Stimulated activated CD4-positive, alpha-beta T cell treated with anti-CD3 and anti-CD28 coated beads, TNF-alpha, amount 100 ng/mL, for 1 hour (primary cell): Measurements from ENCODE around the gene PACSIN2.

Experiments
- DNase-seq, 3 donors: peaks; one replicate each; pipeline ENCODE4 v3.0.0-alpha.2; 2020; ENCODE audit warnings: low read depth in 3 of 3, low spot score in 1 of 3

Gene PACSIN2

DNA sequence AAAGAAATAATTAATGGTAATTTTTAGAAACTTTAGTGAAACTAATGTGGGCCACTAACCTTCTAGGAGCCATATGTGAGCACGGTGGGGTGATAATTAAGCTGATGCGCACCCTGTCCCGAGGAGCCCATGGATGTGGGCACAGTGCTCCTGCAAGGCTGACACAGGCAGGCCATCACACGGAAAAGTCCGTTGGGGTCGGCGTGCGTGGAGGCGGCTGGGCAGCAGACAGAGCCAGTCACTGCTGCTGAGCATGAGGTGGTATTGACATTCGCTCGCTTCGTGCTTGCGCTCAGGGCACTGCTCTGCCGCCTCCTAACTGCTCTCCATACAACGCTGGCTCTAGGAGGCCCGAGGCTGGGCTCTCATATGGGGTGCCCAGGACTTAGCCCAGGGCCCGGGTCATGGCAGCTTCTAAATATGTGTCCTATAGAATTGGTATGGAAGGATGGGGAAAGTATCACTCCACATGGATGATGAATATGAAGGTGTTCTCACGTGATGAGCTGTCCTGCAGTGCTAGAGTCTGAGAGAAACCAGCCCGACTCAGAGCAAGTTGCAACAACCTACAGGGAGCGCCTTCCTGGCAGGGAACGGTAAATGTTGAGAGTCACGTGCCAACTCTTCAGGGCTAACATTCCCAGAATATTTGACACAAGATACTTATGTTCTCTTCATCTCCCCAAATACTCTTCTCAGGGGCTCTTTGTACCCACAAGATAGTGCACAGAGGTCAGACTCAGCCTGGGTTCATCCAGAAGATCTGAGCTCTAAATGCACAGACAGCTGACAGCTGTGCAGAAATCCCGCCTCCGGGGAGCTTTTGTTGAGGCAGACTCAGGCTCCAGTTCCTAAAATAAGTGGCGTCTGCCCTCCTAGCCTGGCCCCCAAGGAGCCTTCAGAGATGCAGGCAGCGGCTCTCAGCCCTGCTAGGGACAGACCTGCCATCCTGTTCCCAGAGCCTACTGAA lies 107.3 kb downstream of the PACSIN2 start:
- DNase-seq, result no peak

DNA sequence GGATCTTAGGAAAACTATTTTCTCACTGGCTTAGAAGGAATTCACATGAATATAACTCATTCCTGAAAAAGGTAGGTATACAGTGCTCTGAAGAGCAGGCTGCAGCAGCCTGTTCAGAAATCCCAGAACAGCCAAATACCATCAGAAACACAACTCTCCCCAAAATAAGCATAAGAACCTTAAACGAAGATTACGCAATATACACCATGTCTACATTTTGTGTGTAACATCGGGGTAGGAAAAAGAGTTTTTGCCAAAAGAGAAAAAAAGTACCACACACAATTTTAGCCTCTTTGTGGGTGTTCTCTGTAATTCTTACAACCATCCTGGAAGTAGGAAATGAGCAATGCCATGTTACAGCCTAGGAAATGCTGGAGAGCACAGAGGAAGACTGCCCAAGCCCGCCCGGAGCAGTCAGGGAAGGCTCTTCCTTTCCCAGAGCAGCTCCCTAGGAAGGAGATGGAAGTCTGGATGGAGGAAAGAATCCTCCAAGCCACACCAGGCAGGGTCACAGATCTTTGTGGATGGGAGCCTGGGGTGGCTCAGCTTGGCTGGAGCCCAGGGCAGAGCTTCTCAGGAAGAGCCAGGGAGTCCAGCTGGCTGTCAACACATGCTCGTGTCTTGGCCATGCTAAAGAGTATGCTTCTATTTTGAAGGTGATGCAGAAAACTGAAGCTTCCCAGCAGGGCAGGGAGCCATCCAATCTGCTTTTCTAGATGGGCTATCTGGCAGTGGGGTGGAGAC lies 108.2 kb downstream of the PACSIN2 start:
- DNase-seq, result no peak

DNA sequence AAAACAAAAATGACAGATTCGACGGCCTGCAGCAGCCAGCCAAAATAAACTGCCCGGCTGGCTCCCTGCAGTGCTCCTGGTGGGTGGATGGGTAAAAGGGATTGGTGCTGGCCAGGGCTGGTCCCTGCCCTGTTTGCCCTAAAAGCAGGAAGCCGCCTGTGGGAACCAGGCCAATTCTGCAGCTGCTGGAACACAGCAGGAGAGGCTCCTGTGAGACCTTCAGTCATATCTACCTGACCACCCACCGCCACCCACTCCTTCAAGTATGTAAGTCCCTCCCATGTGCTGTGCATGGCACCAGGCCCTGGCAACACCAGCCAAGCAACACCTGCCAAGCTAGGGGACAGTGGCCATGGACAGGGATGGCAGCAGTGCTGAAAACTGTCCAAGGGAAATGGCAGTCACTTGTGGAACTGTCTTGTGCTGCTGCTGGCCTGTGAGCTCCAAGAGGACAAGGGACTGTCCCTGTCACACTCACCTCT lies 109.2 kb downstream of the PACSIN2 start:
- DNase-seq, result no peak

DNA sequence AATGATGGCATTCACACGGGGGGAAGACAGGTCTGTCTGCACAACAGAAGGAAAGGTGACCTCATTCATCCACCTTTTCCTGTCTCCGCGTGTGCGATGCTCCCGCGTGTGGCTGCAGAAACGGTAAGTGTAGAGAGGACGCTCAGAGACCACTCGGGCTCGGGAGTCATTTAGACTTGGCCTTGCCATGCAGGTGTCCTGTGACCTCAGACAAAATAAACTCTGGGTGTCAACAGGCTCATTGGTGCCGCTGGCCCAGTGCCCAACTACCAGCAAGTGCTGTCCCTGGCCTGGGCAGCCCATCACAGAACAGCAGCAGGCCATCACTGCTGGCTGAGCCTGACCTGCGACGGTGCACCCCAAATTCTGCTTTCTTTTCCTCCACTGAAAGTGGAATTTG lies 109.7 kb downstream of the PACSIN2 start:
- DNase-seq, result no peak

DNA sequence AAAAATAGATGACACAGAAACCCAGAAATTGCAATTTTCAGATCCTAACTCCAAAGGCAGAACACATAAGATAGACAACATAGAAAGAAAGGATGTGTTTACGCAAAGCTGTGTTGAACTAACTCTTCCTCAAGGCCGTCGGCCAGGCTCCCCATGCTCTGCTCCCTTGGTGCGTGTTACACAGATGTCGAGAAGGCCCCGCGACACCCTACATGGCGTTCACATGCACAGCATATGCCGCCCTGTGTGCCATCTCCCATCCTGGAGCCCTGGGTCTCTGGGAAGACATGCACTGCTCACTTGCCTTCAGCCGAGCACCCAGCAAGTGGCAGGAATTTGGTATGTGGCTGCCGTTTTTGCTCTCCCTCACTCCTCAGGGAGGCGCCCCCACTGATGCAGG lies 110.9 kb downstream of the PACSIN2 start:
- DNase-seq, result no peak

DNA sequence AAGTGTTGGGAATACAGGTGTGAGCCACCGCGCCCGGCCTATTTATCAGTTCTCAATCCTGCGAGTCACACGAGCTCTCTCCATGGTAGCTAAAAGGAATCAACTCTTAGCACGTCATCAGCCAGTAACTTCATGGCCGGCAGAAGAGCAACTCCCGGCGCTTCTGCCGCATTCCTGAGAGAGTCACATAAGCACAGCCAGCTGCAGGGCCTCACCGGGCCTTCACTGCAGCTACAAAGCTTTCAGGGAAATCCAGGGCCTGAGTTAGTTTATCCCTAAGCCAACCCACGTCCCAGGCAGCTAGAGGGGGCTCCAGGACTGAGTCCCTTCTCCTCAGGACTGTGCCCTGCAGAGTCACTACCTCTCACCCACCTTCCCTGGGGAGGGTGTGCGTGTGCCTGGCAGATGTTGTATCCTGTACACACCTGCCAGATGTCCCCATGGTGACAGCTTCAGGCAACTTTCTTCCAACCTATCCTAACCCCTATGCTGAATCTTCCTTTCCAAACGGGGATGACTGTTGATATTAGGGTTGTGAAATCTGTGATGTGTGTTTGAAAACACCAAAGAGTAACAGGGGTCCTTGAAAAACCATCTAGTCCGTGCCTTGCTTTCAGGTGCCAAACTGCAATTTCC lies 112.0 kb downstream of the PACSIN2 start:
- no peak for DNase-seq

DNA sequence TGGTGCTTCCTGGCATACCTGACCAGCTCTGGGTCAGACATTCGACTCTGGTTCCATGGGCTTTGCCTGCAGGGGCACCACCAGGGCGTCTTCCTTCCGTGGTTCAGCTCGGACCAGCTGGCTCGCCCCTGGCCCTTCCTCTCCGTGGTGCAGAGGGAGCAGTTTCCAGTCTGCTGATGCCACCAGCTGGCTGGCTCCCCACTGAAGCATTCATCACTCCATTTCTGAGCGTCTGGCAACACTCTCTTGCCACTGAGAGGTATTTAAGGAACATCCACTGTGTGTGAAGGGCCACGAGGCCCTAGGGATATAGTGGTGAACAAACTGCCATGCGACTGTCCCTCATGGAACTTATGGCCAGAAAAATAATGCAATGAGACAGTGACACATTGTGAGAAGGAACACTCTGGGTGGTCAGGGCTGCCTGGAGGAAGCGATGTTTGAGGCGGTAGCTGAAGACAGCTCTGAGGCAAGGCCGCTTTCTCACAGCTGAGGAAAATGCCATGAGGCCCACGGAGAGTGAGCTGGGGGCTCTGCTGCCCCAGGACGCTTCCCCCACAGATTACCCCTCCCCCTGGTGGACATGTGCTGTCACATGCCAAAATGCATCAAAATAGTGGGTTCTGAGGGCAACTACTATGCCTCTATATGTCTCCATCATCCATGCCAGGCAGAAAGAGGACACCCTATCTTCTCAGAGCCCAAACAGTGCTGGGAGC lies 113.0 kb downstream of the PACSIN2 start:
- no peak for DNase-seq

DNA sequence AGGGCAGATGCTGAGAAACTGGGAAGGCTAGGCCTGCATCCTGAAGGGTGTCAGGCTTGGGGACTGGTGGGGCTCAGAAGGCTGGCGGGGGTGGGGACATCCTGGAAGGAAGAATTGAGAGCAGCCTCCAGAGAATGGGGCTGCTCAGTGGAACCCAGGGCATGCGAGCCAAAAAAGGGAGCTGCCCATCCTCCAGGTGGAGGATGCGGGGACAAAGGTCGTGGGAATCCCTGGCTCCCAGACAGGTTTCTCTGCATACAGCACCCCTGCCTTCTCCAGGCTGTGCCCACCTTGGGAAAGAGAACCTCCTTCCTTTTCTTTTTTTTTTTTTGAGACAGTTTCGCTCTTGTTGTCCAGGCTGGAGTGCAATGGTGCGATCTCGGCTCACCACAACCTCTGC lies 117.0 kb downstream of the PACSIN2 start:
- no peak for DNase-seq

DNA sequence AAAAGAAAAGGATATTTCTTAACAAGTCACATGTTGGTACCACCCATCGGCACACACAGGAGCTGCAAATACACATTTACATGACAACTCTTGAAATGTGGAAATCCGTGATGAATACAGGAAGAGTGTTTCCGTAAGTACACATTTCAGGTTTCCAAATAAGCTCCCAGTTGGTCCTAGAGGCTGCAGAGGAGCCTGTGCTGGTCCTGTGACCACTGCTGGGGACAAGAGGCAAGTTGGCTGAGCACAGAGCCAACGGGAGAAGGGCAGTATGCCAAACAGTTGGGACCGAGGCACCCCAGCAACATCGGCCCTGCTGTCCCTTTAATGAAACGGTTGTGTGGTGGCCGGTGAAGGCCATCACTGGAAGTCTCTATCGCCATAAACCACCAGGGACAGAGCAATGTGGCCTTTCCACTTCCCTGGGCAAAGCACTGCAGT lies 119.4 kb downstream of the PACSIN2 start:
- no peak for DNase-seq

DNA sequence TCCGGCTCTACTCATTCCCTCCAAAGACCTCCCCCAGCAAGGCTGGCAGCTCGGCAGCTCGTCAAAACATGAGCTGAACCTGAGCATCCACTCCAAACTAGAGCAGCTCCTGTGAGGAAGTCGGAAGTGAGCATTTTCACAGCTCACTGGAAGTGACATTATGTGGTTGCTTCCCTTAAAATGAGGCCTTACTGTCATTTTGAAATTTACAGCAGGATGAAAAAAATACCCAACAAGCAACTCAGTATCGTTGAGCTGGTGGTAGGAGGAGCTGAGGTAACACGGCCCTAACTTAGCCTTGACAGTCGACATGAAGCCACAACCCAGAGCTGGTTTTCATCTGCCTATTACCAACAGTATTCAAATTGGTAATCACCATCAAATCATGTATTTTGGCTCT lies 119.9 kb downstream of the PACSIN2 start:
- DNase-seq, result no peak

DNA sequence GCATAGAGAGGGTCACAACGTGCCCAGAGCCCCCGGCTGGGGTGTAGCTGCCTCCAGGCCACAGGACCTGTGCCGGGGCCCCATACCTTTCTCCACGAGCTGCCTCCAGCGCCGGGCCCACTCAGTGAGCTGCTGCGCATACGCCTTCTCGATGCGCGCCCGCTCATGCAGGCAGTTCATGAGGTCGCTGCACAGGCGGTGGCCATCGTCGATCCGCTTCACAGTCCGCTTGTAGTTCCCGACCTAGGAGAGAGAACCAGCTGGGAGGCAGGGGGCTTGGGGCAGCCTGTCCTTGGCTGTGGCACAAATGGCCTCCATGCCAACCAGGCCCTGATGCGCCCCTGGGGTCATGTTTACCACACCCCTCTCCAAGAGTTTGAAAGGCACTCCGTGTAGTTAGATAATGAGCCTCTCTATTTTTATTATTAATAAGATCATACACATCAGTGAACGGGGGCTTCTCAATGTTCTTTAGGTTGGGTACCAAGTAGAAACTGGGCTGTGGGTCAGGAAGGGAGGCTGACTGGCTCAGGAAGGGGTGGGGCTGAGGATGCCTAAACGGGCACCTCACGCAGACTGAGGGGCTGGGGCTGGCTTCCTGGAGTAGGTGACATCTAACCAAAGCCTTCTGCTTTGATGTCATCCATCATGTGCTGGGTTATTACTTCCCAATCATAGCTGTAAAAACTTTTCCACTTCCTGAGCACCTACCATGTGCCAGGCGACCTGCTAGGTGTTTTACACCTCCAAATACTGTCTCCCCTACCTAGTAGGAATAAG lies 121.4 kb downstream of the PACSIN2 start:
- DNase-seq, result no peak

DNA sequence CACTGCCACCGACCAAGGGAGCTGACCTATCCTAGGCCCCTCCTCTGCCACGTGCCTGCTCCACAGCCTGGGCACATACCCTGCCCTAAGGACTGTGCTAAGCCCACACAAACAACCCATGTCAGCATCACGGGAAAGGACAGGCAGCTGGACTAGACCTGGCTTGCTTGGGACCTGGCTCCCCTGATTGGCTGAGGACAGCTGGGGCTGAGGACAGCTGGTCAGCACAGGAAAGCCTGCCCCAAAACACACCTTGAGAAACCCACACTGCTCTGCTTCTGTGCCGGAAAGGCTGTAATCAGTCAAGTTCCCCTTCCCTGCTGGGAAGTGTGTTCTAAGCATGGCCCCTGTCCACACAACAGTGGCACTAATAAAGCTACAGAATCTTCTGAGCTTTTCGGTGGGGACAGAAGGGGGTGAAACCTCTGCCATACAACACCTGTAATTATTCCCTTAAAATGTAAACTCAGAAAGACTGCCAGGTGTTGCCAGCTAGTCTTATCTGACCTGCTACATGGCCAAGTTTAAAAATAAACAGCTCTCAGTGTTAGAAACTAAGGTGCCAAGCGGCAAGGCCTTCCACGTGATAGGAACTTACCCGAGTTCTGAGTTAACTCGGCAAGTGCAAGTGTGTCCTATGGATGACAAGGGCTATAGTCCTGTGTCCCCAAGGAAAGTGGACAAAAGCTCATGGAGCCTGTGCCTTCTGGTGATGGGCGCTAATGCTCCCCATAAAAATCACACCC lies 122.2 kb downstream of the PACSIN2 start:
- no peak for DNase-seq

DNA sequence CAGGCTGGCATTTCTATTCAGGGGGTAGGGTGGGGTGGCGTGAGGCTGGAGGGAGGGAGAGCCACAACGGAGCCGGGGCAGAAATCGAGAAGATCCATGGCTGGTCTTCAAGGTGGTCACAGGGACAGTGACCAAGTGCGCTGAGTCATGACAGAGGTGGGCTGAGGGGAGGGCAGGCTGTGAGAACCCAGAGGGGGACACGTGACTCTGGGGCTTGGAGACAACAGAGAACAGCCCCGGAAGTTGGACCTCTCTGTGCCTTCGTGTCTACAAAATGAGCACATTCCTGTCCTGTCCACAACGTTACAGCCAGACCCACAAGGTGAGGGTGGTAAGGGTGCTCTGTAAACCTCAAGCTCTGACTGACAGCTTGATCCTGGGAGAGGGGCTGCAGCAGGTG lies 122.8 kb downstream of the PACSIN2 start:
- DNase-seq, result no peak

DNA sequence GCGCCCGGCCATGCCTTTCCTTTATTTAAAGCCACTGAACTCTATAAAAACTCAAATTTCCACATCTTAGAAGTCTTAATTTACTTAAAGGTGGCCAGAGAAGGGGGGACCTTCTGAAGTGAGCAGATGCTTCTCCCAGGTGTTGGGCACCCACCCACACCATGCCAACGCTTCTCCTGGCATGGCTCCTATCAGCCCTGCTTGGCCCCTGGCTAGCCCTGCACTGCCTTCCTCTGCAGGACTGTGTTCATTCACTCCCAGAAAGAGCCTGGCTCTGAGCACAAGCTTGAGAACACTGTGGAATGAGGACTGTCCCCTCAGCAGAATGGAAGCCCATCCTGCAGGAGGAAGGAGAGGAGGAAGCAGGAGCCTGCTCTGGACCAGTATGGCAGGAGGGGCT lies 123.3 kb downstream of the PACSIN2 start:
- no peak for DNase-seq

DNA sequence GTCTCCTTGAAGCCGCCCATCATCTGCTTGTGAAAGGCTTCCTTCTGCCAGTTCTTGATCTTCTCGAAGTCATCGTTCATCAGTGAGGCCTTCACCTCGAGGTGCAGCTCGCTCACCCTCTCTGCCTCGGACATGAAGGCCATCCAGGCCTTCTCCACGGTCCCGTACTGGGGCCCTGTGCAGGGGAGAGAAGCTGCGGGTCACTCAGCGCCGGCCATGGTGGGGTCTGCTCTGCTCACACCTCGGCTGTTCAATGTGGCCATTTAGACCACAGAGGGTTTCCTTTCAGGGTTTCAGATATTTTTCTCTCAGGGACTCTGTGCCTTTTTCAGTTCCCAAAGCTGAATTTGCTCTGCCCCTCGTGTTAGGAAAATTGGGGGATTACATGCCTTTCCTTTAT lies 123.9 kb downstream of the PACSIN2 start:
- DNase-seq, result no peak

DNA sequence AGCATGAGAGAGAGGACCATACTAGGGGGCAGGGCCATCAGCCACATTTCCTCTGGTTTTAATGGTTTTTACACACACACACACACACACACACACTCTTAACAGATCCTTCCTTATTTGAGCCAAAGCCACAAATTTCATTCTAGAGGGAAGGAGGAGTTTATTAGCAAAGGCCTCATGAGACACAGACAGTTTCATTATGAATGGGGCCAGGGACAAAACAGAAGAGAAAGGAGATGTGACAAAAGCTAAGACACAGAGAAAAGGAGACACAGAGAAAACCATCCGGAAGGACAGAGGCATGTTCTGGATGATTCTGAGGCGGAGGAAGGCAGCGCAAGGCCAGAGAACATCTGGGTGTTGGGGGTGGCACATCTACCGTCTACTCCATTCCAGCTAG lies 125.6 kb downstream of the PACSIN2 start:
- DNase-seq, result no peak

DNA sequence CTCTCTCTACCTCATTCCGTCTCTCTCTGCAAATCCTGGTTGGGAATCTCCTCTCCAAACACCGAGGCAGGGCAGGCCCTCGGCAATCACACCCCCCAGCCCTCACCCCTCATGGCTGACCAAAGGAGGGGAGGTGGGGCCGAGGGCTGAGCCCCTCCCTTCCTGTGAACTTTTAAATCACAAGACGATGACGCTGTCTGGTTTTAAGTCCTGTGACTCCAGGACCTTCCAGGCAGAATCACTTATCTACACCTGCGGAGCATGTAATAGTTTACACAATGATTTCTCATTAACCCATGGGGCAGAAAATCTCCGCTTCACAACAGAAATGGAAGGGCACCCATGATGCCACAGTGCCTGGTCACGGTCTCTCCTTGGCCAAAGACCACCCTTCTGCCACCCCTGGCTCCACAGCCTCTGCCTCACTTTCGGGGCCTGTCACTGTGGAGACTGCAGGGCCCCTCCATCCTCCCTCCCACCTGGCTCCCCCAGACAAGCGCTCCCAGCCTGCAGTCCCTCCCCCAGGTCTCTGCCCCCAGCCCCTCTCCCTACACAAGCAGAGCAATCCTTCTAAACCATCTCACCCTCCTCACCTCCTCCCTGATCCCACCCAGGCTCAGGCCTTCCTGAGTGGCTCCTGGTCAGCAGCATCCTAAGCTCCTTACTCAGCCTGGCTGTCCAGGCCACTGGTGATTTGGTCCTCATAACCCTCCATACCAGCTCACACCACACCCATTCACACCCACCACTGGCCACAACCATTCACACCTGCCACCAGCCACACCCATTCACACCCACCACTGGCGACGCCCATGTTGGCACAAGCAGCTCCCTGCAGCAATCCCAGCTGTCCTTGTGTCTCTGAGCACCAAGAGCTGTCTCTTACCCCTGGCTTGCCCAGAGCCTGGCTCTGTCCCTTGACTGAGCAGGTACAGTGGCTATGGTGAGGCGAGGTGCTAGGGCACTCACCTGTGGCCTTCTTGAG lies 127.1 kb downstream of the PACSIN2 start:
- DNase-seq, result no peak

DNA sequence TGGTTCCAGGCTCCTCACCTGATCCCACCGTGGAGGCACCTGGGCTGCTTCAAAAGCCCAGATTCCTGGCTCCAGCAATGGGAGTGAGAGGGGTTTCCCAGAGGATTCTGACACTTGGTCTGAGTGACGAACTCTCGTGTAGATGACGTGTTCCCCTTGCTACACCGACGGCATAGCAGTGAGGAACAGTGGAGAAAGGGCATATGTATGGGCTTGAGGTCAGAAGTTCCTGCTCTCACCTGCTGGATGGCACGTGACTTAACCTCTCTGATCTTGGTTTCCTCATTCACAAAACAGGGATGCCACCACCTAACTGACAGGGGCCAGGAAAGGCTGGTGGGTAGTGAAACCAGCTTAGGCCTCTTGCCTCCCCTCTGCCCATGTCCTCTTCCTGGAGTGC lies 127.8 kb downstream of the PACSIN2 start:
- DNase-seq, result no peak
